Vagina (tissue), 2 donors: Measurements from ENCODE around the gene SORCS2. TPM values are rescaled to one million over a fixed set of nuclear protein-coding genes. Genes with fewer than 3 reads are reported as not detected.
A peak's percentile ranks its signal among the peaks of the same experiment; 100 is the strongest.

ENCODE experiments used
- DNase-seq, 2 donors: peaks; one replicate each; pipeline ENCODE4 v3.0.0-alpha.2; 2017; ENCODE audit errors: extremely low spot score in 2 of 2
- H3K27ac ChIP-seq: fragments of 200-600 bp; sonication (generic); one replicate; pipeline ENCODE4 v1.5.1; 2019
- H3K27me3 ChIP-seq: fragments of 200-600 bp; sonication (generic); one replicate; pipeline ENCODE4 v1.5.1; 2019
- H3K36me3 ChIP-seq, 2 donors: fragments of 200-600 bp; sonication (generic); one replicate each; pipeline ENCODE4 v1.5.1; 2017 to 2019
- H3K4me1 ChIP-seq: fragments of 200-600 bp; sonication (generic); one replicate; pipeline ENCODE4 v1.5.1; 2019
- H3K4me3 ChIP-seq, 2 donors: fragments of 200-600 bp; sonication (generic); 1 replicate in 1 of 2; 2 replicates in 1 of 2; pipeline ENCODE4 v1.5.1; 2016 to 2019
- H3K9me3 ChIP-seq: fragments of 200-600 bp; sonication (generic); one replicate; pipeline ENCODE4 v1.5.1; 2019
- POLR2A ChIP-seq, 2 donors: fragments of 450-650 bp; IDR thresholded peaks; one replicate each; pipeline ENCODE4 v1.6.1; 2017; ENCODE audit warnings: antibody characterized with exemption in 2 of 2, mild to moderate bottlenecking in 2 of 2, moderate library complexity in 2 of 2
- POLR2AphosphoS5 ChIP-seq, 2 donors: sonication (generic); formaldehyde crosslinking; IDR thresholded peaks; one replicate each; pipeline ENCODE4 v1.9.0; 2017; ENCODE audit warnings: antibody characterized with exemption in 2 of 2, mild to moderate bottlenecking in 2 of 2, low read depth in 1 of 2; ENCODE audit not compliant: insufficient read depth in 1 of 2
- intact Hi-C: fragments of 100-400 bp; cut with DNase I; formaldehyde crosslinking; loops from one replicate; pipeline ENCODE4 v1.15.1; 2023
- total RNA-seq: library from RNA; depleted of rRNA; stranded (reverse); fragments of >200 nt; gene quantifications from one replicate; pipeline ENCODE4 v1.2.3, GENCODE V29; 2016
- TF ChIP-seq, protein P1 (sequence below), 3 experiments: fragments of 450-650 bp in 2 of 3; fragments of 200-600 bp in 1 of 3; sonication (generic) in 1 of 3; IDR thresholded peaks; one replicate each; pipeline ENCODE4 v1.5.1; 2017 to 2019; ENCODE audit warnings: antibody characterized with exemption in 3 of 3, mild to moderate bottlenecking in 2 of 3, moderate library complexity in 2 of 3

The SORCS2 gene
- total RNA-seq, 1 donor from 2014 or later: 5.4 TPM

DNA sequence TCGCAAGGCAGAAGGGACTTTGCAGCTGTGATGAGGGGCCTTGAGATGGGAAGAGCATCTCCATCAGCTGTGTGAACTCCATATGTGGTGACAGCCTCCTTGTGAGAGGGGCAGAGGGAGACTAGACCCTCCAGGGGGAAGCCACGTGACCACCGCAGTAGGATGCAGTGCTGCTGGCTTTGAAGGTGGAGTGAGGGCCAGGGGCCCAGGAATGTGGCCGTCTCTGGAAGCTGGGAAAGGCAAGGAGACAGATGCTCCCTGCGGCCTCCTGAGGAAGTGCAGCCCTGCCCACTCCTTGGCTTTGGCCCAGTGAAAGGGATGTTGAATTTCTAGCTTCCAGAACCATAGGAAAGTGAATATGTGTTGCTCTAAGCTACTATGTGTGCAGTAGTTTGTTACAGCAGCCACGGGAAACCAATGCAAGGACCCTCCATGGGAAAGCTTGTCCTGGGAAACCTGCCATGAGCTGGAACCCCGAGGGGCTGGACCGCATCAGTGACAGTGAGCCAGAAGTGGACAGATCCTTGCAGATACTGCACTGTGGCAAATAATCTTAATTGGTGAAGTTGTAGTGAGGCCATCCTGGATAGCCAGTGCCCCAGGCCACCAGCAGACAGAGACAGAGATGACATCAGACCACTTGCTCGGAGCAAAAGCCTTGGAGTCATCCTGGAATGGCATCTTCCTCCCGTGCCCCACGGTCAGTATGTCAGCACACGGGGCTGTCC, 35.4 kb upstream of the SORCS2 start:
- intact Hi-C loops: no loop called here
- H3K9me3 ChIP-seq: no peaks in the 10 kb centered on the region
- no peaks in the 10 kb centered on the region for H3K27me3 ChIP-seq
- no peaks in the 10 kb centered on the region for H3K36me3 ChIP-seq
- peak overlapping the region; percentile 29 for H3K27ac ChIP-seq
- DNase-seq: no peak
- TF ChIP-seq POLR2A (IDR thresholded peaks at IDR 0.05): no peak
- no peak for TF ChIP-seq POLR2AphosphoS5 (IDR thresholded peaks at IDR 0.05; ENCODE audit: insufficient read depth in 1 of 2, low read depth in 1 of 2)
- TF ChIP-seq, protein P1, sequence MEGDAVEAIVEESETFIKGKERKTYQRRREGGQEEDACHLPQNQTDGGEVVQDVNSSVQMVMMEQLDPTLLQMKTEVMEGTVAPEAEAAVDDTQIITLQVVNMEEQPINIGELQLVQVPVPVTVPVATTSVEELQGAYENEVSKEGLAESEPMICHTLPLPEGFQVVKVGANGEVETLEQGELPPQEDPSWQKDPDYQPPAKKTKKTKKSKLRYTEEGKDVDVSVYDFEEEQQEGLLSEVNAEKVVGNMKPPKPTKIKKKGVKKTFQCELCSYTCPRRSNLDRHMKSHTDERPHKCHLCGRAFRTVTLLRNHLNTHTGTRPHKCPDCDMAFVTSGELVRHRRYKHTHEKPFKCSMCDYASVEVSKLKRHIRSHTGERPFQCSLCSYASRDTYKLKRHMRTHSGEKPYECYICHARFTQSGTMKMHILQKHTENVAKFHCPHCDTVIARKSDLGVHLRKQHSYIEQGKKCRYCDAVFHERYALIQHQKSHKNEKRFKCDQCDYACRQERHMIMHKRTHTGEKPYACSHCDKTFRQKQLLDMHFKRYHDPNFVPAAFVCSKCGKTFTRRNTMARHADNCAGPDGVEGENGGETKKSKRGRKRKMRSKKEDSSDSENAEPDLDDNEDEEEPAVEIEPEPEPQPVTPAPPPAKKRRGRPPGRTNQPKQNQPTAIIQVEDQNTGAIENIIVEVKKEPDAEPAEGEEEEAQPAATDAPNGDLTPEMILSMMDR (IDR thresholded peaks at IDR 0.05): peak in 1 of 3 experiments; percentile 56
- H3K4me1 ChIP-seq: peaks cover 18% of the 10 kb centered on the region
- no peak overlapping the region for H3K4me3 ChIP-seq

DNA sequence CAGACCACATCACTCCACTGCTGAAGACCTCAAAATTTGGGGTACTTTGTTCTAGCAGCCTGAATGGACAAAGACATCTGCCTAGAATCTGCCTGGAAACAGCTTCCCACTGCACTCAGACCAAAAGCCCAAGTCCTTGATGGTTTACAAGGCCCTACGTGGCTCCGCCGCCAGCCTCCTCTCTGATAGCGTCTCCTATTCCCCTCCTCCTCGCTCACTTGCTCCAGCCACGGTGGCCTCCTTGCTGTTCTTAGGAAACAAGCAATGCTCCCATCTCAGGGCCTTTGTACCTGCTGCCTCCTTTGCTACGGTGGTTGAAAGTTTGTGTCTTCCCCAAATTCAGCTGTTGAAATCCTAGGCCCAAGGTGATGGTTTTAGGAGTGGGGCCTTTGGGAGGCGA, 34.7 kb upstream of the SORCS2 start:
- intact Hi-C loops: no loop called here
- DNase-seq: no peak
- Histone ChIP-seq H3K9me3 (no peaks in the 10 kb centered on the region), H3K4me3 (no peak overlapping the region), H3K27ac (no peak overlapping the region), H3K36me3 (no peaks in the 10 kb centered on the region), H3K4me1 (peaks cover 18% of the 10 kb centered on the region), H3K27me3 (no peaks in the 10 kb centered on the region)
- TF ChIP-seq, protein P1 (IDR thresholded peaks at IDR 0.05): no peak
- TF ChIP-seq POLR2A (IDR thresholded peaks at IDR 0.05) (no peak), POLR2AphosphoS5 (IDR thresholded peaks at IDR 0.05; ENCODE audit: insufficient read depth in 1 of 2, low read depth in 1 of 2) (no peak)

DNA sequence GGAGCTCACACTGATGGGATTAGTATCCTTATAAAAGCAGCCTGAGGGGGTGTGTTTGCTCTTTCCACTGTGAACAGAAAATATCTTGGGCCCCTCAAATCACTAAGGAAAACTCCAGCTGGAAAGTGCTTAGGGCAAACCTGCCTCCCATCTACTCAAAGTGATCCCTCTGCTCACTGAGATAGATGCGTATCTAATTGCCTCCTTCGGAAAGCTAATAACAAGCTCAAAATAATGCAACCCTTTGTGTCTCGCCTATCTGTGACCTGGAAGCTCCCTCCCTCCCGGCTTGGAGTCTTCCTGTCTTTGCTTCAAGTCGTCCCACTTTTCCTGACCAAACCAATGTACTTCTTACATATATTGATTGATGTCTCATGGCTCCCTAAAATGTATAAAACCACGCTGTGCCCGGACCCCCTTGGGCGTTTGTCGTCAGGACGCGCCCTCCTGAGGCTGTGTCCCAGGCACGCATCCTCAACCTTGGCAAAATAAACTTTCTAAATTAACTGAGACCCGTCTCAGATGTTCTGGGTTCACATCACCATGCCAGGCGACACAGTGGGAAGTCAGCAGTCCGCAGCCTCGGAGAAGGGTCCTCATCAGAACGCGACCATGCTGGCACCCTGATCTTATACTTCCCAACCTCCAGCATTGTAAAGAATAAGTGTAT, 34.1 kb upstream of the SORCS2 start:
- intact Hi-C loops: no loop called here
- Histone ChIP-seq H3K27me3 (no peaks in the 10 kb centered on the region), H3K4me1 (peaks cover 18% of the 10 kb centered on the region), H3K4me3 (no peak overlapping the region), H3K27ac (no peak overlapping the region), H3K9me3 (no peaks in the 10 kb centered on the region), H3K36me3 (no peaks in the 10 kb centered on the region)
- DNase-seq: no peak
- TF ChIP-seq, protein P1 (IDR thresholded peaks at IDR 0.05): no peak
- TF ChIP-seq POLR2AphosphoS5 (IDR thresholded peaks at IDR 0.05; ENCODE audit: insufficient read depth in 1 of 2, low read depth in 1 of 2) (no peak), POLR2A (IDR thresholded peaks at IDR 0.05) (no peak)

DNA sequence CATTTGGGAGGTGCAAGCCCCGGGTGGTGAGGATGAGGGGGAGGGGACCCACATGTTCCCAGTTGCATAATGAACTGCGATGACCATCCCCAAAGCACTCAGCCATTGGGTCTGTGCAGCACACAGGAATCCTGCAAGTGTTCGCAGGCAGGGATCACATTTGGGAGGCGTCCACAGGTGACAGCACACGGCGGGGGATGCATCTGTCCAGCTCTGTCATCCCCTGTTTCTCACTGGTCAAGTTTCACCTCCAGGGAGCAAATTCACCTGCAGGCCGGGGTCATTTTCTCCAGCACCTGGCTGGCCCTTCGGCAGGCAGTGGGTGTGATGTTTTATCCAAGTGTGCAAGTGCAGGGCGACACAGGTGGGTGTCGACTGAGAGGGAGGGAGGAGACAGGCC, 33.3 kb upstream of the SORCS2 start:
- Histone ChIP-seq H3K4me3 (no peak overlapping the region), H3K36me3 (no peaks in the 10 kb centered on the region), H3K4me1 (peaks cover 18% of the 10 kb centered on the region), H3K27me3 (no peaks in the 10 kb centered on the region), H3K27ac (no peak overlapping the region), H3K9me3 (no peaks in the 10 kb centered on the region)
- peak in 1 of 2 donors; percentile 43 for DNase-seq
- intact Hi-C loops: no loop called here
- no peak for TF ChIP-seq POLR2A (IDR thresholded peaks at IDR 0.05)
- TF ChIP-seq, protein P1 (IDR thresholded peaks at IDR 0.05): no peak
- TF ChIP-seq POLR2AphosphoS5 (IDR thresholded peaks at IDR 0.05; ENCODE audit: insufficient read depth in 1 of 2, low read depth in 1 of 2): no peak

DNA sequence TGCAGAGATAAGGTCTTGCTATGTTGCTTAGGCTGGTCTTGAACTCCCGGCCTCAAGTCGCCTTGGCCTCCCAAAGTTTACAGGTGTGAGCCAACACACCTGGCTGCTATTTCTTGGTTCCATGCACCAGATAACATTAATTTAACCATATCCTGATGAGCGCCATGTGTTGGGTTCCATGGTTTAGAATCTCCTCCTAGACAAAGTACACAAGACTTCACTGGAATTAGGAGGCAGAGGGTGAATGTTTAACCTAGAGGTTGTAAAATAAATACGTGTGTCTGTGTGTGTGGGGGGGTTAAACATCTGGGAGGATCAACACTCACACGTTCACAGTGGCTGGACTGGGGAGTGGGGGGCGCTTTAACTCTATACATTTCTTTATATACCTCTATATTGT, 32.4 kb upstream of the SORCS2 start:
- Histone ChIP-seq H3K27me3 (no peaks in the 10 kb centered on the region), H3K4me3 (no peak overlapping the region), H3K36me3 (no peaks in the 10 kb centered on the region), H3K9me3 (no peaks in the 10 kb centered on the region), H3K4me1 (peaks cover 18% of the 10 kb centered on the region), H3K27ac (no peak overlapping the region)
- no peak for DNase-seq
- intact Hi-C loops: no loop called here
- TF ChIP-seq POLR2AphosphoS5 (IDR thresholded peaks at IDR 0.05; ENCODE audit: insufficient read depth in 1 of 2, low read depth in 1 of 2): no peak
- TF ChIP-seq, protein P1 (IDR thresholded peaks at IDR 0.05): no peak
- no peak for TF ChIP-seq POLR2A (IDR thresholded peaks at IDR 0.05)
